ENCODE results near the gene MYH9. TPM values are rescaled to one million over a fixed set of nuclear protein-coding genes. Genes with fewer than 3 reads are reported as not detected.
A peak's percentile ranks its signal among the peaks of the same experiment; 100 is the strongest.

Gene MYH9
- polyA plus RNA-seq, 12 donors = 77.1 to 364 (median 100) TPM

GRCh38 chr22:36319595-36320497 is 67.9 kb downstream of the MYH9 start:
- no peak for DNase-seq

GRCh38 chr22:36318442-36318841 is 69.3 kb downstream of the MYH9 start:
- DNase-seq = no peak

- no peak for DNase-seq
These were observed 70.0 kb downstream of the MYH9 start for GRCh38 chr22:36317658-36318271.

GRCh38 chr22:36316419-36316818 is 71.3 kb downstream of the MYH9 start:
- DNase-seq = no peak

GRCh38 chr22:36315325-36315724 is 72.4 kb downstream of the MYH9 start:
- no peak for DNase-seq

- no peak for DNase-seq
These were observed 76.2 kb downstream of the MYH9 start for GRCh38 chr22:36311386-36312085.

- no peak for DNase-seq
These were observed 78.9 kb downstream of the MYH9 start for GRCh38 chr22:36308880-36309279.

- DNase-seq = no peak
These were observed 81.5 kb downstream of the MYH9 start for GRCh38 chr22:36306227-36306626.

- DNase-seq = no peak
These were observed 82.0 kb downstream of the MYH9 start for GRCh38 chr22:36305813-36306212.

GRCh38 chr22:36304429-36304828 is 83.3 kb downstream of the MYH9 start:
- DNase-seq = no peak

GRCh38 chr22:36303874-36304273 is 83.9 kb downstream of the MYH9 start:
- DNase-seq = no peak

- DNase-seq = no peak
These were observed 84.7 kb downstream of the MYH9 start for GRCh38 chr22:36303115-36303467.

GRCh38 chr22:36302439-36303114 is 85.2 kb downstream of the MYH9 start:
- DNase-seq = no peak

GRCh38 chr22:36301851-36302250 is 85.9 kb downstream of the MYH9 start:
- no peak for DNase-seq

- DNase-seq = peak; percentile 74
These were observed 86.4 kb downstream of the MYH9 start for GRCh38 chr22:36301384-36301828.

- no peak for DNase-seq
These were observed 87.2 kb downstream of the MYH9 start for GRCh38 chr22:36300396-36301212.

GRCh38 chr22:36299911-36300310 is 87.9 kb downstream of the MYH9 start:
- DNase-seq = no peak

- DNase-seq = no peak
These were observed 88.5 kb downstream of the MYH9 start for GRCh38 chr22:36299295-36299694.

GRCh38 chr22:36298601-36299000 is 89.2 kb downstream of the MYH9 start:
- no peak for DNase-seq

- no peak for DNase-seq
These were observed 89.6 kb downstream of the MYH9 start for GRCh38 chr22:36298118-36298517.

GRCh38 chr22:36297568-36297967 is 90.2 kb downstream of the MYH9 start:
- DNase-seq = no peak

Measured in muscle of arm (tissue), 12 donors.